HL-60/S4 (cell line): ENCODE results near the gene TMSB15C.
"Not testable (repeated sequence)": the region's sequence is repeated elsewhere in the genome, so short reads cannot be mapped to it uniquely, and the experiment has no call there.

Experiments
- in situ Hi-C: fragments of 300-500 bp; cut with MboI; formaldehyde crosslinking; loops from 2 replicates; pipeline ENCODE4 v1.14.3; 2022; ENCODE audit warnings: low sequenced_read_pairs

Gene TMSB15C

DNA sequence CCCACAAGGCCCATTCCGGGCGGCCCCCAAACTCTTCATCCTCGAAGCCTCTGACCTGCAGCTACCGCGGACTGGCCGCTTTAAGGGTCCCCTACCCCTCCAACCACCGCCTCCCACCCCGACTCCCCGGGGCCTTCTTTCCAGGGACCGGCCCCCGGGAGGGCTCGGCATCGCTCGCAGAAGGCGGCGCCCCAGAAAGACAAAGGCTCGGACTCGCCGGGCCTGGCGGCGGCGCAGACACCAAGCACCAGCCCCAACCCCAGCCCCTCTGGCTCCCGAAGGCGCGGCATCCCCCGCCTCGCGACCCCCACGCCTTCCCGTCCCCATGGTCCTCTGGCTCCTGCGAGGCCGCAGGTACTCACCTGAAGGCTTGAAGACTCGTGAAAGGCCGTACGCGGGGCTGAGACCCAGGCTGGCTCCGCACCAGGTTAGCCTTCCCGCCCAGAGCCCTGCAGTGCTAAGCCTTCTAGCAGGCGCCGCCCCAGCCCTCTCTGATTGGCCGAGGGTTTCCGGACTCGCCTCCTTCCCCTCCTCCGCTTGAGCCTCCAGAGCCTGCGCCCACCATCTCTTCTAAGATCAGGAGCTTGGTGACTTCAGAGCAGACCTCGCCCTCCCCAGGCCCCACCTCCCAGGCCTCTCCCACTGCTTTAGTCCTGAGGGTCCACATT is at the start of gene TMSB15C:
TMSB15C (minus strand) TSS at position 459 of the 668 bp plus-strand sequence.
- in situ Hi-C loops, result not testable (repeated sequence)

DNA sequence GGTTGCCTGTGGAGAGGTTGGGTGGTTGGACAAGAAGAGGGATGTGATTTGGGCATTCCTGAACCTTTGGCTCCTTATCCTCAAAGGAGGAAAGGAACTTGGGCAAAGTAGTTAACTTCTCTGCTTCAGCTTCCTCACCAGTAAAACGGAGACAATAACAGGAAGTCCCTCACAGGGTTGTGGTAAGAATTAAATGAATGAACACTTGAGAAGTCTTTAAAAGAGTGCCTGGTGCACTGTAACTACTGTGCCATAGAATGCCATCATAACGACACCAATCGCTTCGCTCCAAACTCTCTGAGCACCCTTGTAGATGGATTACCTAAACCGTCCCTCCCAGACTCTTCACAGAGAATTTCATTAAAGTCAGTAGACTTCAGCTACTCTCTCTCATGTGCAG is 46.8 kb upstream of the TMSB15C start:
- in situ Hi-C loops, result no loop called here

GRCh38 chrX:104118765-104119164 is 42.7 kb upstream of the TMSB15C start:
- in situ Hi-C loops, result no loop called here

DNA sequence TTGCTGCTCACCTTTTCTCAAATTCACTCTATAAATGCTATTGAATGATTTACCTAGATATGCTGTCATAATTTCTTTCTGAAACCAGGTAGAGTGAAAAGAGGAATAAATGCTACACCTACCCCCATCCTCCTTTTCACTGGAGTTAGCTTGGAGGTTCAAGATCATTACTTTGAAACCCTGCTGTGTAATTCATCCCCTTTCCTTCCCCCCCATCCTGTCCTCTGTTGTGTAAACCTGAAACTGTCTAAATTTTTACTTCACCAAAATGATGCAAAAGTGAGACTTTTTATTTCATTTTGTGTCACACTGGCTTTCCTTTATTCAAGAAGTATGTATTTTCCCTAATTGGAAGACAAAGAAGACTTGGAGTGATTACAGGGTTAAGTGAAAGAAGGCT is 41.7 kb upstream of the TMSB15C start:
- in situ Hi-C loops, result no loop called here

- in situ Hi-C loops, result no loop called here
These were observed 37.4 kb upstream of the TMSB15C start for GRCh38 chrX:104113222-104113965.

- in situ Hi-C loops, result no loop called here
These were observed 36.4 kb upstream of the TMSB15C start, which contains the start of gene ZCCHC18 for GRCh38 chrX:104112326-104112951. TSS of gene ZCCHC18 (plus strand) at chrX:104112523. CDS start at chrX:104114112, 1,589 bp downstream.

DNA sequence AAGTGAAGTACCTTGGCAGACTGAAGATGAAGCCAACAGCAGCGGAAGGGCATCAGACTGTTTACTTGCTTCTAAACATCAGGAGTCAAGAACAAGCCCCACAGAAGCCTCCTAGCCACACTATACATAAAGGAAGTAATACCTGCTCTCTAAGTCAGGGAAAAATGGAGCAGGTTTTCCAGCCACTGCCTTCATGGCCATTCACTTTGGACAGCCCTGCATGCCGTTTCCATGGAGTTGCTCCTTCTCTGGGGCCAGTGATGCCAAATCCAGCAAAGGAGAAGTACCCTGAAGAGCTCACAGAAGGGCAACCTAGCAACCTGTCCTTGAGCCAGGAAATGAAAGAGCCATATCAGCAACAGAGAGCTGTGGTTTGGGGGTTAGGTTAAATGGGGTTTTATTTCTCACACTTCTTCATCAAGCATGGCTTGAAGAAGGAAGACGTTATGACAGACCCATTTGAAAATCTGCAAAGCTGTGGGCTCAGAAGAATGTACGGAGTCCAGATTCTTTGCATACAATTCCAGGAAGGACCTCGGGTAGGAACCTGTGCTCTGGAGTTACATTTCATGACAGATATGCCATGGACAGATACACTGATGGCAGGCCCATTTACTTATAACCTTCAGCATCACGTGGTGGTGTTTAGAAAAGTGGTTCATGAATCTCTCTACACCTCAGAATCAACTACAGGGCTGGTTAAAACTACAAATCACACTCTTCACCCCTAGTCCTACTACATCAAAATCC is 34.6 kb upstream of the TMSB15C start:
- in situ Hi-C loops, result not testable (repeated sequence)

DNA sequence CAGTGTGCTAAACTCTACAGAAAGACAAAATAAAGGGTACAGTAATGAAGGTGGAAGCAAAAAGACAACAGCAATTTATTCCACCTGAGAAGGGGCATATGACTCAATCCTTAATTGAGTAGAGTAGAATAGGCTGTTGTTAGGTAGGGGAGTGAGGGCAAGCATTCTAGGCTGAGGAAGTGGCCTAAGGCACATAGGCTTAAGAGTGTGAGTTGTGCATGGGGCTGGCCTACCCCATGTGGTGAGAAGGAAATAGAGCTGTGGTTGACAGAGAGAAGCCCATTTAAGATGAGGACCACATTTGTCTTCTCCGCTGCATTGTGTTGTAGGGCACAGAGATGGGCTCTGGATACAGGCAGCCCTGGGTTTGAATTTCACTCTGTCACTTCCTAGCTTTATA is 32.9 kb upstream of the TMSB15C start:
- in situ Hi-C loops, result no loop called here

GRCh38 chrX:104105330-104106262 is 29.6 kb upstream of the TMSB15C start:
- in situ Hi-C loops, result no loop called here

DNA sequence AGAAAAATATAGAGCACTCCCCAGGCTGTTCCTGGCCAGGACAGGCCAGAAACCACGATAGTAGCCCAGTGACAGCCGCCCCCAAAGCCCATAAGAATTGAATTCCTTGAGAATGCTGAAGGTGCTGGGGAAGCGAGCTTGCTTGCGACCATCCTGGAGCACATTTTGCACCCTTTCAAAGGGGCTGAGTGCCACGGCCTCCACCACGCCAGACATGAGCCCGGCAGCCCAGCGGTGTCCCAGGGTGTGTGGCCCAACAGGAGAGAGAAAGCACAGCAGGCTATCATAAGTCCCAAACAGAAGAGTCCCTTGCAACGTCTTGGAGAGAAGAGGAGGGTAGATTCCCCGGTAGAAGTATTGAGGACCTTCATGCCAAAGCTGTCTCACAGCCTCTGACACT is 28.6 kb upstream of the TMSB15C start:
- in situ Hi-C loops, result no loop called here

GRCh38 chrX:104098919-104099318 is 22.9 kb upstream of the TMSB15C start:
- in situ Hi-C loops, result no loop called here

- in situ Hi-C loops, result no loop called here
These were observed 22.2 kb upstream of the TMSB15C start for GRCh38 chrX:104098151-104098808.

DNA sequence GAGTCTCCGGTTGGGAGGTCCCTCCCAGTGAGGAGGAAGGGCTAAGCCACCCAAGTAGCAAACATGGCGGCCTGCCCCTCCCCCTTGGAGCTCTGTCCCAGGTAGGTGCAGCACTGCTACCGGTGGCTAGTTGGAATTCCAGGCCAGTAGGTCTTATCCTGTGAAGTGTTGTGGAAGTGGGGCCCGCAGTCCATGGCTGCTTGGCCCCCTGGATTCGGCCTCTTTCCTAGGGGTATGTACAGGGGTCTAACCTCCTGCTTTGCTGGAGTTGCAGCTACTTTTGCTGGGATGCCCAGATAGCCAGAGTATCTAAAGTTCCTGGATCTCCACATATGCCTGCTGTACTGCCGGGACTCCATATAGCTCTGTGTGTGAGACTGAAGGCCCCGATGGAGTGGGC is 9.9 kb upstream of the TMSB15C start:
- in situ Hi-C loops, result no loop called here

DNA sequence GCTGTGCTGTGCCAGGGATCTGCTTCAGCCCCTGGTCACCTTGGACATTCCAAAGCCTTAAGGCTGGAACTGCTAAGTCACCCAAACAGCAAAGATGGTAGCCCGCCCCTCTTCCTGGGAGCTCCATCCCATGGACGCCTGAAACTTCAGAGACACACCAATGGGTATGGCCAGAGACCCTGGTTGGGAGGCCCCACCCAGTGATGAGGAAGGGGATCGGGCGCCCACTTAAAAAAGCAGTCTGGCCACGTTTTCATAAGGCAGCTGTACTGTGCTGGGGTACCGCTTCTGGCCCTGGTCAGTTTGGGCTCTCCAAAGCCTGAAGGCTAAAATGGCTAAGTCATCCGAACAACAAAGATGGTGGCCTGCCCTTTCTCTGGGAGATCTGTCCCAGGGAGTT is 9.4 kb upstream of the TMSB15C start:
- in situ Hi-C loops, result no loop called here

DNA sequence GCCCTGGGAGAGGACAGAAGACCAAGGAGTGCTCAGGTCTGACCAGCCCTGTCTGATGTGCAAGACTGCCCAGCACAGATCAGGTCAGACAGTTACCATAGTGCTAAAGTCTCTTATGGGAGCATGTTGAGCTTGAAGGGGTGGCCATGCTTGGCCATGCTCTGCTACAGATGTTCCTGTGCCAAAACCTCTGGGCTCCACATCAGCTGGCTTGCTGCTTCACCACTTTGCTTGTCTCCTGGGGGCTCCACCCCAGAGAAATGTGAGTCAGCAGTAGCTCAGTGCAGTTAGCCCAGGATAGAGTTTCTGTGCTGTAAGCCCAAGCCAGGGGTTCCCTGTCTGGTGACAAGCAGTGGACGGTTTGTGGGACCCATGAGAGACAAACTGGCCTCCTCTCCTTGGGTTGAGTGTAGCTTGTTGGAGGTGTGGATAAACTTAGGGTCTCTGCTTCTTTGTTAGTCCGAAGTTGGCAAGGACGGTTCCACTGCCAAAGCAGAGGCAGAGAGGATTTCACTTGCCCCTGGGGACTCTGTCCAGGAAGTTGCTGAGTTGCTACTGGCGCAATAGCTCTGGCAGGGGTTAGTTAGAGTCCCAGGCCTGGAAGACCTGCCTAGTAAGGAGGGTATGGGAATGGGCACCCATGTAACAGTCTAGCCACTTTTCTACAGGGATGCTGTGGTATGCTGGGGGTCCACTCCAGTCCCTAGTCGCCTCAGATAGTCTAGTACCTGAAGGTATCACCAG is 8.7 kb upstream of the TMSB15C start:
- in situ Hi-C loops, result no loop called here

DNA sequence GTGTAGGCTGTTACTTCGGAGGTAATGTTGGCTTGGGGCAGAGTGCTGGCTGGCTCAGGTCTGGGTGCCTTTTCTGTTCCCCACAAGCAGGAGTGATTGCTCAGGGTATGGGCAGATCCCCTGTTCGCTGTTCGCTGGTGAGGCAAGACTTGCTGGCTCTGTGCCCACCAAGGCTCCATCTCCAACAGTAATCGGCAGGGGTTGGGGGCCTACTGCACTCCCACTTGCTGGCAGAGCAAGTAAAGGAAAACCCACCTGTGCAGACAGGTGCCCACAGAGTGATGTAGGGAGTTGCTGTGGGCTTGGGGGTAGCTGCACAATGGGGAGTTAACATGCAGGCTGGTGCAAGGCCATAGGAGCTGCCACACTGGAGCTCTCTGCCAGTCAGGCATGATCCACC is 8.0 kb upstream of the TMSB15C start:
- in situ Hi-C loops, result no loop called here

DNA sequence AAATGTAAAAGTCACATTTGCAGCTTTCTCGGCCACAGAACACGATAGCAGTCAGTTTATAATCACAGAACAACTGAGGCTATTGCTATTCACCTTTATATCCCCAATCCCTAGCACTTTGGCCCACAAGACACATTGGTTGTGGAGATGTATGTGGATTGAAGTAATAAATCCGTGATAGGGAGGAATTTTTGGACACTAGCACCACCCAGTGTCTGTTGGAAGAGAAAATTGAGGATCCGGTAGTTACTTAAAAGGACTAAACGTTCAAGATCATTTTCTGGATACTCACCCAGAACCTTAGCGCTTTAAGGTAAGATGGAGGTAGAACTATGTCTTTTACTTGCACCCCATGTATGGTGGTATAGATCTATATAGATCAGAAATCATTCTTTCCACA is 1.8 kb upstream of the TMSB15C start:
- in situ Hi-C loops, result not testable (repeated sequence)

- in situ Hi-C loops, result not testable (repeated sequence)
These were observed 13.4 kb downstream of the TMSB15C start for GRCh38 chrX:104062636-104063035.

- in situ Hi-C loops, result not testable (repeated sequence)
These were observed 21.1 kb downstream of the TMSB15C start for GRCh38 chrX:104054956-104055355.
